ELF-1 (cell line): Measurements from ENCODE around the gene ATAD5.
A peak's percentile ranks its signal among the peaks of the same experiment; 100 is the strongest.
"Not testable (repeated sequence)": the region's sequence is repeated elsewhere in the genome, so short reads cannot be mapped to it uniquely, and the experiment has no call there.

ENCODE experiments used
- DNase-seq: peaks from one replicate; pipeline ENCODE4 v3.0.0-alpha.2; 2016; ENCODE audit warnings: low read depth, low spot score

The ATAD5 gene

DNA sequence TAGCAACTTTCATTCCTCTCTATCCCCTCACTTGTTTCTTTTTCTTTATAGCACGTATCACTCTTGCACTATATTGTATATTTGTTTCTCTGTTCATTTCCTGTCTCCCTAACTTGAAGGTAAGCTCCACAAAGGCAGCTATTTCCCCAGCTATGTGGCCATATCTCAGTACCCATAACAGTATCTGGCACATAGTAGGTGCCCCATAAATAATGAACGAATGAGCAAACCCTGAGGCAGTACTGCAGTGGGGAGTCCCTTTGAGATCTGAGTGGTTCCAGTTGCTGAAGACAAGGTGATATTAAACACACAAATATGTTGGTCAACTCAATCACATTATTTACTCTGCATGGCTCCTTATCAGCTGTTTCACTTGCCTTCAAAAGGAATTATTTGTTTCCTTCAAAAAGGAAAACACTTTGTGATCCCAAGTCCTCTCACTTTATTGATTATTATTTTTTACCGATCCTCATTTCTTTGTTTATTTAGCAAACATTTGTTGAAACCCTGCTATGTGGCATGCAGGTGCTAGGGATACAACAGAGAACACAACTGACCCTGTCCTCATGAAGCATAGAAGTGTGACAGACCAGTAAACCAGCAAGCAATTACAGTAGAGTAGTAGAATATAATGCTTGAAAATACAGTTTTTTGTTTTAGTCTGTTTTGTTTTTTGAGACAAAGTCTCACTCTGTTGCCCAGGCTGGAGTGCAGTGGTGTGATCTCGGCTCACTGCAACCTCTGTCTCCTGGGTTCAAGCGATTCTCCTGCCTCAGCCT is 84.3 kb downstream of the ATAD5 start:
- no peak for DNase-seq

DNA sequence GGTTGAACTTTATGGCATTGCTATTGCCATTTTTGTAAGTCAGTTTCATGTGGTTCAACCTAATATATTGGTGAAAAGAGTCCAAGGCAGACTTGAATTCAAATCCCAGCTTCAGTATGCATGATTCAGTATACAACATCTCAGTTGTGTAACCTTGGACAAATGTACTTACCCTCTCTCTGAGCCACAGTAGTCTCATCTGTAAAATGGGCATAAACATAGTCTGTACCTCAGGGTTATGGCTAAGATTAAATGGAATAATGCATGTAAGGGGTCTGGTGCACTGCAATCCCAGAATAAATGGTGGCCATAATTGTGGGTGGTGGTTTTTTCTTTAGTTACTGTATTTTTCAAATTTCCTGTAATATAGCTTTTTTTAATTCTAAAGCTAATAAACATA is 85.3 kb downstream of the ATAD5 start:
- no peak for DNase-seq

DNA sequence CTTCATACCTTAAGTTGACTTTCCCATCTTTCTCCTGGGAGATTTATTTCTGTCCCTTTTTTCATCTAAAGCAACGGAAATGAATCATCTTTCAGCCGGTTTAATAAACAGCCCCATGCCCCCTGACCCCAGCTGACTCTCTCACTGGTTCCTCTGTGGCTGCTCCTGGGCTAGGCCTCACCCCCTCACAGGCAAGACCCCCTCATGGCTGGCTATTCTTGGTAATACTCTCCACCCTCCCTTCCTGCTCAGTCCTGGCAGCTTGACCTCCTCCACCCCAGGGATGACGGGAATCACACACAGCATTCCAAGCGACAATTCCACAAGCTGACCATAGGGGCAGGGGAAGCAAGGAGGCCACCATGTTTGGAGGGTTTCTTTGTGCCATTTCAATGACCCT is 88.5 kb downstream of the ATAD5 start:
- peak; percentile 36 for DNase-seq

DNA sequence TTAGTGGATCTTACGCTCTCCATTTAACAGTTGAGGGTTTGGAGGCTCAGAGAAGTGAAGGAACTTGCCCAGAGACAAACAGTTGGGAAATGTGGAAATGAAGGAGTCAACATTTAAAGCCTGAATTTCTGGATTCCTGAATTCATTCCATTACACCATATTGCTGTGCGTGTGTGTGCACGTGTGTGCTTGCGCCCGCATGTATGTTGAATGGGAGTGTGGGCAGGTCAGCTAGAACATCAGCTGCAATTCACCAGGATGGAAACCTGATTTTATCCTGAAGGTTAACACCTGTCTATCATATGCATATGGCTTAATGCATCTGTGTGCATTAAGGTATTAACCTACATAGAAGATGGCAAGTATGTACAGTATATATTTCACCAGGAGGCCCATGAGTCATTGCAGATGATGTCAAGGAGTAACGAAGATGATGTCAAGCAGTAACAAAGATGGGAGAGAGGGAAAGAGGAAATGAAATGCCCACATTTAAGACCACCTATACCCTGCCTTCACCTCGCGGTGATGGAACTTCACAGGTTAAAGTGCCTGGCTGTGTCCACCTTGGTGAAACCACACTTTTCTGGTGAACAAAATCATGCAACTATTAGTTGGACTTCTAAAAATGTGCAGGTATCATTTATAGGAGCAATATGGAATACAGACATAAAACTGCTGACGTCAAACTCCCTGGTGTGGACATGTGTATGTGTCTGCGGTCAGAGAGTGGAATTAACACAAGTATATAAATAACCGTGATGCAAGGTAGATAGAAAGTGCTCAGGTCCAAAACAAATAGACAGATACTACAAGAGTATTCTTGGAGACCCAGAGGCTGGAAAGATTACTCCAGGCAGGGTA is 89.1 kb downstream of the ATAD5 start:
- no peak for DNase-seq

DNA sequence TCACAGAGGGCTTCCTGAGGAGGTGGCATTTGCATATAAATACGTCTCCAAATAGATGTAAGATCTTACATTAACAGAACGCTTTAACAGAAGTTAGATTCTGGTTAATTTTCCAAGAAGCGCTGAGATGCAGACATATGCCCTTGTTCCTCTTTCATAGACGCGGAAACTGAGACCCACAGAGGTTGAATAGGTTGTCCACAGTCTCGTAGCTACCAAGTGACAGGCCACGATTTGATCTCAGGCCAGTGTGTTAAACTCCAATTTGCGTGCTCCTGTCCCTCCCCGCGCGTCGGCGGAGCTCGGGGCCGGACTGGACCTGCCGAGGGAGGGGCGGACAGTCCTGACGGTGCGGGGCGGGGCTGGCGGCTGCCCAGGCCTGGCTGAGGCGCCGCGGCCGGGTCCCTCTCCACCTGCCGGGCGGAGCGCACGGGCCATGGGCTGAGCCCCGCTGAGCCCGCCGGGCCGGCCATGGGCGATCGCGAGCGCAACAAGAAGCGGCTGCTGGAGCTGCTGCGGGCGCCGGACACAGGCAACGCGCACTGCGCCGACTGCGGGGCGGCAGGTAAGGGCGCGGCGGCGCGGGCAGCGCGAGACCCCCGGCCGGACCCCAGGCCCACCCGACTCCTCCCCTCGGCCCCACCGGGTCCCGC is 89.9 kb downstream of the ATAD5 start, which contains the start of gene ADAP2:
Gene ADAP2 (plus strand): TSS at position 402 of the 653 bp plus-strand sequence. CDS start 70 bp downstream, at position 472.
- DNase-seq = peak; percentile 30

DNA sequence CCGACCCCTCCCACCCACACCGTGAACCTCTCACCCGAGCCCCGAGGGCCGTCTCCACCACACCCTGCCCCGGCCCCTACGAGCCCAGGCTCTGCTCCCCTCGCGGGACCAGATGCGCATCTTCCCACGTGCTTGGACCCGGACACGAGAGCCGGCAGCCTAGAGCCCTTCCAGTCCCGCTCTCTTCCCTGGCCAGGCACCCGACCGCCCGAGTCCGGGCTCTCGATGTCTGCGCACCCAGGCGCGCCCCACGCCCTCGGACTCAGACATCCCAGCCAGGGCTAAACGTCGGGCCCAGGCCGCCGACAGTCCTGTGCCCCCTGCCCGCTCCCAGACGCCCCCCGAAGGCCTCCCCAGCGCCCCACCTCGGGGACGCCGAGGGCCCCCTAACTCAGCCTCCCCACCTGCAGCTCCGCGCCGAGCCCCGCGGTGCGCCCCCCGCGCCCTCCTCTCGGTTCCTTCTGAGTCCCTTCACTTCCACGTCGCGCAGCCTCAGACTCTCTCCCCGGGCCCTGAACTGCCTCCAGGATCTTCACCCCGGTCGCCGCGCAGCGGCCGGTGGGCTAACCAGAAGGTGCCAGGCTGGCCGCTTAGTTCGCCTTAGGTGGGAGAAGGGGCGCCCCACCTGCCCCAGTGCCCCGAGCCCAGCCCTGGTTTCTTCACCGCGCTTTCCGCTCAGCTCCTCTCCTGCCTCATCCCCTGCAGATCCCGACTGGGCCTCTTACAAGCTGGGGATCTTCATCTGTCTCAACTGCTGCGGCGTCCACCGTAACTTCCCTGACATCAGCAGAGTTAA is 90.7 kb downstream of the ATAD5 start:
- DNase-seq = peak; percentile 18

DNA sequence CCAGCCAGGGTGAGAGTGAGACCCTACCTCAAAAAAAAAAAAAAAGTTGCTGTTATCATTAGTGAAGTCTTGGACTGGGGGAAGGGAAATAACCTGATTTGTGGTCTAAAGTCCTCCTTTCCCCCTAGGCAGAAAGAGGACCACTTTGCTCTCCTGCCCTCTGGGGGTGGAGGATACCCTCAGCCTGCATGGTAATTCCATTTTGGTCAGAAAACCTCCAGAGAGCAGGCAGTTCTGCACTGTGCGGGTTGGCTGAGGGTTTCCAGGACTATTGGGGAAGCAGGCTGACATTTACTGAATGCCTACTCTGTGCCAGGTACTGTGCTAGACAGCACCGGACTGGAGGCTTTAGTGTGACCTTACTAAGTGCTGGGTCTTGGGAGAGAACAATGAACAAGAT is 92.6 kb downstream of the ATAD5 start:
- DNase-seq = peak; percentile 12

DNA sequence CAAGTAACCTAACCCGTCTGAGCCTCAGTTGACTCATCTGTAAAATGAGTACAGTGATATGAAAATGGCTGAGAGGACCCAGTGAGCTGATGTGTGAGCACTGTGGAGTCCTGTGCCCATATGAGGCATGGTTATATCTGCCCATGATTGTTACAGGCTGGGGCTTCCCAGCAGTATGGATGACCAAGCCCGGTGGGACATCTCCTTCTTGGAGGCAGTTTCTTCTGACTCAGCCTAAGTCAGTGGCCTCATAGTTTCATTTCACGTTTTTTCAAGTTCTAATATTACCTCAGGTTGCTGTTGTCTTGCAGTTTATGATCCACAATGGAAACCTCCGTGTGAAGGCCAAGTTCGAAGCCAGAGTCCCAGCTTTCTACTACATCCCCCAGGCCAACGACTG is 94.8 kb downstream of the ATAD5 start:
- no peak for DNase-seq

DNA sequence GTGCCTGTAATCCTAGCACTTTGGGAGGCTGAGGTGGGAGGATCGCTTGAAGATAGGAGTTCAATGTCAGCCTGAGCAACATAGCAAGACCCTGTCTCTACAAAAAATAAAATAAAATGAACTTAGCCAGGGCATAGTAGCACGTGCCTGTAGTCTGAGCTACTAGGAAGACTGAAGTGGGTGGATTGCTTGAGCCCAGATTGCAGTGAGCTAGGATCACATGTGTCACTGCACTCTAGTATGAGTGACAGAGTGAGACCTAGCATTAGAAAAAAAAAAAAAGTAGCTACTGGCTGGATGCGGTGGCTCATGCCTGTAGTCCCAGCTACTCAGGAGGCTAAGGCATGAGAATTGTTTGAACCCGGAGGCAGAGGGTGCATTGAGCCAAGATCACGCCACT is 96.0 kb downstream of the ATAD5 start:
- no peak for DNase-seq

DNA sequence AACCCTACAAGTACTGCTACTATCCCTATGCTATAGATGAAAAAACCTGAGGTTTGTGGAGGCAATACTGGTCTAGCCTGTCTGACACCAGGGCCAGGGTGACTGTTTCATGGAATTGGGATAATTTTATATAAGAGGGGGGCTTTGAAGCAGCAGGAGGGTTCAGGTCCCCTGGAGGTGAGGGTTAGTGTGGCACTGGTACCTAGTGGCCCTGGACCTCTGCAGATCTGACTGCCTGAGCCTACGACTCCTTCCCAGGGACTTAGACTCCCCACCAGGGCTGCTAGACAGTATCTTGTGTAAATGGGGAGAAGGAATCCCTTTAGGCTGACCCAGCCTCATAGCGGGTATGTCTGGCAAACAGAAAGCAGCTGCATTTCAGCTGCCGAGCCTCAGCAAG is 96.8 kb downstream of the ATAD5 start:
- DNase-seq = no peak

DNA sequence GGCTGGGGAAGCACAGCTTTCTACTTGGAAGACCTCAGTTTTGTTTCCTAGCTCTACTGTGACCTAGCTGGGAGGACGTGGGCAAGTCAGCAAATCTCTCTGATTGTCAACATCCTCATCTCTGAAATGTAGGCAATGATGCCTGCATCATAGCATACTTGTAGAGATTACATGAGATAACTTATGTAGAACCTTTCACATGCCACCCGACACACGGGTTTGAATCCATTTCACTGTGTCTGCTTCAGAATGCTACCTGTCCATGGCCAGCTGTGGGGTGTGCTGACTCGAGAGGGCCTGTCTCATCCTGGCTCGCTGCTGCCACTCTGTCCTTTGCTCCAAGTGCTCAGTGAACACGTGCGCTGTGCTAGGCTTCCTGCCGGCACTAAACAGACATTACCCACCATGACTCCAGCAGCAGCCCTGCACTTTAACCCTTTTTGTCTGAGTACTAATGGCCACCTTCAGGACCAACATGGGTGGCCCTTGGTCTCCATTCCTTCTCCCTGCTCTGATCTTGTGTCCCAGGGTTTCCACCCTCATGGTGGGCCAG is 97.4 kb downstream of the ATAD5 start:
- DNase-seq = no peak

DNA sequence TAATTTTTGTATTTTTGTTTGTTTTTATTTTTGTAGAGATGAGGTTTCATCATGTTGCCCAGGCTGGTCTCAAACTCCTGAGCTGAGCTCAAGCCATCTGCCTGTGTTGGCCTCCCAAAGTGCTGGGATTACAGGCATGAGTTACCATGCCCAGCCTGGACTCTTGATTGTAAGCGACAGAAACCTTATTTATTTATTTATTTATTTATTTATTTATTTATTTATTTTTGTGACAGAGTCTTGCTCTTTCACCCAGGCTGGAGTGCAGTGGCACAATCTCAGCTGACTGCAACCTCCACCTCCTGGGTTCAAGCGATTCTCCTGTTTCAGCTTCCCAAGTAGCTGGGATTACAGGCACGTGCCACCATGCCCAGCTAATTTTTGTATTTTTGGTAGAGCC is 98.1 kb downstream of the ATAD5 start:
- DNase-seq = not testable (repeated sequence)

DNA sequence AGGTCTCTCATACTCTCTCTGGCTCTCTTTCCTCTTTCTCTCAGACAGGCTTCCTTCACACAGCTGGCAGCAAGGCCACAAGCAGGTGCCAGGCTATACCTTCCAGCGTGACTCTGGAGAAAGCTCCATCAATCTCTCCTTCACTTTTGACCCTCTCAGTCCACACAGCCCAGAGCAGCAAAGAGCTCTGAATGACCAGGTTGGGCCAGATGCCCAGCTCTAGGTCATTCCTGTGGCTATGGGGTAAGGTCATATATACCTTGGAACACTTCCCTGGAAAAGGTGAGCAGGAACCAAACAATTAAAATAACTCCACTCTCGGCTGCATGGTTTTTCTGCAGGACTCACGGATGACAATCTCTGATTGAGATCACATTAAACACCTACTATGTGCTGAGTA is 98.7 kb downstream of the ATAD5 start:
- no peak for DNase-seq

DNA sequence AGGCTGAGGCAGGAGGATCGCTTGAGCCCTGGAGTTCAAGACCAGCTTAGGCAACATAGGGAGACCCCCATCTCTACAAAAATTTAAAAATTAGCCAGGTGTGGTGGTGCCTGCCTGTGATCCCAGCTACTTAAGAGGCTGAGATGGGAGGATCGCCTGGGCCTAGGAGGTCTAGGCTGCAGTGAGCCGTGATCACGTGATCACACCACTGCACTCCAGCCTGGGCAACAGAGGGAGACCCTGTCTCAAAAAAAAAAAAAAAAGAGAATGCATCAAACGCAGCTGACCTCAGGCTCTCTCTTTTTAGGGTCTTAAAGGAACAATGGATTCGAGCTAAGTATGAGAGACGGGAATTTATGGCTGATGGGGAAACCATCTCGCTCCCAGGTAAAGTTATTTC is 99.8 kb downstream of the ATAD5 start:
- DNase-seq = not testable (repeated sequence)

DNA sequence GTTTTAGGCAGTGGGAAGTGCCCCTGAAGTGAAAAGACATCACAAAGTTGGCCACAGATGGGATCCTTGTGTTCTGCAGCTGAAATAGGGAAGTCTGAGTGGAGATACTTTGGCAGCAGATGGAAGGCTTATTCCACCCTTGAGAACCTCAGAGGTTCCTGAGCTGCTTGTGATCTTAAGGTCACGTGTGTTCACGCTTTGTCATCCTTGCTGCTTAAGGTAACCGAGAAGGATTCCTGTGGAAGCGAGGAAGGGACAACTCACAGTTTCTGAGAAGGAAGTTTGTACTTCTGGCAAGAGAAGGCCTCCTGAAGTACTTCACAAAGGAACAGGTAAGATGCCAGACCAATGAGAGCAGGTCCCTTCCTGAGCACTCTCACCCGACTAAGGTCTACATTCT is 102.2 kb downstream of the ATAD5 start:
- DNase-seq = no peak

DNA sequence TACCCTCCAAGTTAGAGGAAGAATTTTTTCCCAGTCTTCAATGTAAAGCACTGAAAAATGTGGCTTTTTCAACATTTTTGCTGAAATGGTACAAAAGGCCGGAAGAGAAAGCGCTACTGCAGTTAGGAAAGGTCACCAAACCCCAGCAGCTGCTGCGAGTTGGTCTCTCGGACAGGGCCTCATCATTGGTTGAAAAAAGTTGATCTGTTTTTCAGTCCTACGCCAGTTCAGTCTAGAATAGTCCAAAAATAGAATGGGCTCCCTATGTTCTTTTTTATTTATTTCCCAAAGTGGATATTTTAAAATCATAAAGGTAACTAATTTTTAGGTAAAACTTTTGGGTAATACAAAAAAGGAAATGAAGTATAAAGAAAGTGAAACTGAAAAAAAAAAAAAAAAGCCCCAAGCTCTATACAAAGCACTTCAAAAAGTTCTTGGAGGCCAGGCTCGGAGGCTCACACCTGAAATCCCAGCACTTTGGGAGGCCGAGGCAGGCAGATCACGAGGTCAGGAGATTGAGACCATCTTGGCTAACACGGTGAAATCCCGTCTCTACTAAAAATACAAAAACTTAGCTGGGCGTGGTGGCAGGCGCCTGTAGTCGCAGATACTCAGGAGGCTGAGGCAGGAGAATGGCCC is 107.4 kb downstream of the ATAD5 start:
- DNase-seq = no peak

DNA sequence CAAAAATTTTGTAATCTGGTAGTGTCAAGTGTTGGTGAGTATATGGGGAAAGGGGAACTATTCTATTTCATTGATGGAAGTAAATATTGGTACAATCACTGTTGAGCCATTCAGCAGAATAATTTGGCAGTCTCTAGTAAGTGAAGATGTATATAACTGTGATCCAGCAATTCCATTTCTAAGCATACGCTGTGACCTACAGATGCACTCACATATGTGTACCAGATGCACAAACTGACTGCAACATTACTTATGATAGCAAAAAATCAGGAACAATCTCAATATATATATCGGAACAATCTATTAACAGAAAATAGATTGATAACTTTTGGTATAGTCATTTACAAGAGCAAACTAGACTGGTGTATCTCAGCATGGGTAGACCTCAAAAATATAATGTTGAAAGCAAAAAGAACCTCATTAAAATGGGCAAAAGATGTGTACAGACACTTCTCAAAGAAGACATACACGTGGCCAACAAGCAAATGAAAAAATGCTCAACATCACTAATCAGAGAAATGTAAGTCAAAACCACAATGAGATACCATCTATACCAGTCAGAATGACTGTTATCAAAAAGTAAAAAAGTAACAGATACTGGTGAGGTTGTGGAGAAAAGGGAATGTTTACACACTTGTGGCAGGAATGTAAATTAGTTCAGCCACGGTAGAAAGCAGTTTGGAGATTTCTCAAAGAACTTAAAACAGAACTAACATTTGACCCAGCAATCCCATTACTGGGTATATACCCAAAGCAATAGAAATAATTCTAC is 110.7 kb downstream of the ATAD5 start:
- no peak for DNase-seq
